Spleen (tissue), 13 donors: ENCODE results near the gene NSD2. TPM values are rescaled to one million over a fixed set of nuclear protein-coding genes. Genes with fewer than 3 reads are reported as not detected.

Experiments
- DNase-seq: peaks from one replicate; pipeline ENCODE4 v3.0.0-alpha.2; 2020
- H3K27ac ChIP-seq, 8 donors: fragments of 200-600 bp; sonication (generic) in 7 of 8; 1 replicate in 4 of 8; 2 replicates in 4 of 8; pipeline versions ENCODE4 v1.5.0 to v1.8.0; 2016 to 2021; ENCODE audit warnings: inconsistent platforms in 4 of 8, mild to moderate bottlenecking in 4 of 8, moderate library complexity in 1 of 8
- H3K27me3 ChIP-seq, 7 donors: fragments of 200-600 bp; sonication (generic) in 6 of 7; replicated peaks in 1 of 7; 1 replicate in 4 of 7; 2 replicates in 3 of 7; pipeline versions ENCODE4 v1.5.0 to v1.8.0; 2016 to 2021; ENCODE audit warnings: inconsistent platforms in 3 of 7, mild to moderate bottlenecking in 1 of 7
- H3K36me3 ChIP-seq, 6 donors: fragments of 200-600 bp; sonication (generic) in 5 of 6; 1 replicate in 4 of 6; 2 replicates in 2 of 6; pipeline versions ENCODE4 v1.5.0 to v1.8.0; 2016 to 2021; ENCODE audit warnings: inconsistent platforms in 2 of 6
- H3K4me1 ChIP-seq, 6 donors: fragments of 200-600 bp; sonication (generic) in 5 of 6; 1 replicate in 3 of 6; 2 replicates in 3 of 6; pipeline versions ENCODE4 v1.5.0 to v1.8.0; 2016 to 2021; ENCODE audit warnings: inconsistent platforms in 3 of 6
- H3K4me3 ChIP-seq, 8 donors: fragments of 200-600 bp; sonication (generic) in 7 of 8; 1 replicate in 4 of 8; 2 replicates in 4 of 8; pipeline versions ENCODE4 v1.5.0 to v1.8.0; 2016 to 2021; ENCODE audit warnings: inconsistent platforms in 4 of 8, mild to moderate bottlenecking in 4 of 8, moderate library complexity in 2 of 8
- H3K9me3 ChIP-seq, 8 donors: fragments of 200-600 bp; sonication (generic) in 7 of 8; 1 replicate in 4 of 8; 2 replicates in 4 of 8; pipeline versions ENCODE4 v1.5.0 to v1.8.0; 2016 to 2021; ENCODE audit warnings: inconsistent platforms in 4 of 8
- CTCF ChIP-seq, 11 experiments: fragments of 200-600 bp in 7 of 11; fragments of 450-650 bp in 4 of 11; sonication (generic) in 4 of 11; IDR thresholded peaks in 8 of 11; conservative IDR thresholded peaks in 3 of 11; 1 replicate in 7 of 11; 2 replicates in 4 of 11; pipeline versions ENCODE4 v1.4.0 to v1.8.0; 2016 to 2021; ENCODE audit warnings: antibody characterized with exemption in 11 of 11, inconsistent platforms in 4 of 11, mild to moderate bottlenecking in 1 of 11
- POLR2A ChIP-seq, 3 donors: fragments of 450-650 bp; IDR thresholded peaks; one replicate each; pipeline ENCODE4 v1.5.1; 2017; ENCODE audit warnings: antibody characterized with exemption in 3 of 3, mild to moderate bottlenecking in 1 of 3
- POLR2AphosphoS5 ChIP-seq, 3 donors: sonication (generic); formaldehyde crosslinking; IDR thresholded peaks; one replicate each; pipeline ENCODE4 v1.5.1; 2017; ENCODE audit warnings: antibody characterized with exemption in 3 of 3
- WGBS, 5 donors: extraction: QIAGEN DNeasy Blood & Tissue Kit in 3 of 5; methylation state at CpG; one replicate each; pipeline versions ENCODE4 v1.1.5 to v1.1.7; 2013 to 2018; 5-methylcytosine and 5-hydroxymethylcytosine counted together
- intact Hi-C: fragments of 100-400 bp; cut with DNase I; formaldehyde crosslinking; loops from one replicate; pipeline ENCODE4 v1.15.0; 2023; ENCODE audit warnings: low total_unique reads
- long read RNA-seq, 2 donors: transcript quantifications; one replicate each; lab custom pipeline, GENCODE V29; 2026
- polyA plus RNA-seq, 3 donors: library from polyadenylated mRNA; stranded (reverse); fragments of 200-250 nt; gene quantifications; one replicate each; pipeline ENCODE4 v1.2.1, GENCODE V29; 2013
- total RNA-seq, 7 donors: library from RNA; depleted of rRNA in 3 of 7; stranded (reverse); fragments of >200 nt in 3 of 7; fragmentation: NEBNext Ultra II Directional in 4 of 7; extraction: Animal tissue kit (Norgen Biotek cat#: 25700) in 4 of 7; gene quantifications; one replicate each; pipeline versions ENCODE4 v1.1.0 to v1.2.1, GENCODE V29; 2016 to 2021
- donor health status: healthy with polysubstance abuse.
- donor health status: DM: no; HTN: no; CAD: no; lungs with moderate emphysema.
- donor health status: DM: no; HTN: no; CAD: no.
- donor health status: Bipolar disorder and iron deficiency.
- donor health status: healthy.
- donor health status: DM: no; HTN: no; CAD: no.
- donor health status: DM: yes; HTN: yes; CAD: no.

NSD2 gene
- total RNA-seq, result 10 to 100 TPM; 39.1 to 58.9 (median 48.5) TPM
- polyA plus RNA-seq, result 10 to 100 TPM in 1 of 3 donors, 1 to 10 TPM in 2; 7.1 to 13.1 (median 7.4) TPM
- long read RNA-seq, donor 1, partial matches to known transcripts, result 0 of 3 reads
- long read RNA-seq, donor 1, other reads (novel, unspliced or antisense), result 0 of 3 reads
- long read RNA-seq, donor 2, result 0 reads

- peak; percentile 94 to 97 (median 94) for TF ChIP-seq POLR2AphosphoS5 (IDR thresholded peaks at IDR 0.05)
- TF ChIP-seq CTCF (IDR thresholded peaks at IDR 0.05 in 8 of 11, conservative IDR thresholded peaks at IDR 0.05 in 3 of 11), result peak in 2 of 11 experiments; percentile 5 to 8
- peak; percentile 45 to 54 (median 54) for TF ChIP-seq POLR2A (IDR thresholded peaks at IDR 0.05)
- no peaks in the 10 kb centered on the region for H3K9me3 ChIP-seq
- H3K4me1 ChIP-seq, result peaks cover 0 to 43% (median 25%) of the 10 kb centered on the region in 6 donors
- peaks cover 0 to 4% (median 0%) of the 10 kb centered on the region in 7 donors for H3K27me3 ChIP-seq
- DNase-seq, result peak; percentile 96
- WGBS, 5 donors, result 0 to 1% (median 0%) methylated on average over 20 to 155 of the region's 155 CpGs; no CpG with 5 or more reads in 1 of the 5 donors
- intact Hi-C loops, result no loop called here
- peak within 1 kb of the TSS; percentile 73 to 97 (median 88) for H3K4me3 ChIP-seq
- peak within 1 kb of the TSS; percentile 99 to 100 (median 100) for H3K27ac ChIP-seq
- no peaks in the 10 kb centered on the region for H3K36me3 ChIP-seq
These were observed at the start of gene NSD2 for GRCh38 chr4:1870578-1871443. Gene NSD2, plus strand, starts transcription at chr4:1871393. Its CDS starts 29,262 bp downstream, at chr4:1900655.

GRCh38 chr4:1821679-1822567 lies 49.3 kb upstream of the NSD2 start:
- Histone ChIP-seq H3K4me1 (no peaks in the 10 kb centered on the region), H3K36me3 (peaks cover 5 to 100% (median 88%) of the 10 kb centered on the region in 6 donors), H3K27ac (no peak overlapping the region), H3K9me3 (no peaks in the 10 kb centered on the region), H3K27me3 (no peaks in the 10 kb centered on the region), H3K4me3 (no peak overlapping the region)
- intact Hi-C loops, result no loop called here
- WGBS, 5 donors, result 94 to 97% (median 97%) methylated on average over 10 to 18 of the region's 18 CpGs
- DNase-seq, result no peak
- TF ChIP-seq POLR2AphosphoS5 (IDR thresholded peaks at IDR 0.05) (no peak), CTCF (IDR thresholded peaks at IDR 0.05 in 8 of 11, conservative IDR thresholded peaks at IDR 0.05 in 3 of 11) (no peak), POLR2A (IDR thresholded peaks at IDR 0.05) (no peak)

- H3K4me3 ChIP-seq, result no peak overlapping the region
- peaks cover 5 to 92% (median 79%) of the 10 kb centered on the region in 6 donors for H3K36me3 ChIP-seq
- H3K27ac ChIP-seq, result no peak overlapping the region
- no peaks in the 10 kb centered on the region for H3K4me1 ChIP-seq
- H3K9me3 ChIP-seq, result no peaks in the 10 kb centered on the region
- no peak for DNase-seq
- H3K27me3 ChIP-seq, result no peaks in the 10 kb centered on the region
- intact Hi-C loops, result no loop called here
- TF ChIP-seq CTCF (IDR thresholded peaks at IDR 0.05 in 8 of 11, conservative IDR thresholded peaks at IDR 0.05 in 3 of 11) (no peak), POLR2AphosphoS5 (IDR thresholded peaks at IDR 0.05) (no peak), POLR2A (IDR thresholded peaks at IDR 0.05) (no peak)
- 91 to 96% (median 93%) methylated on average over 30 to 37 of the region's 37 CpGs for WGBS, 5 donors
These were observed 48.3 kb upstream of the NSD2 start for GRCh38 chr4:1822568-1823544.
